GM06990 (cell line): ENCODE data around the gene SPINT2.

Source experiments
- DNase-seq: peaks from one replicate; pipeline ENCODE4 v3.0.0-alpha.2; 2011; ENCODE audit not compliant: insufficient read length; ENCODE audit errors: extremely low read depth
- H3K27me3 ChIP-seq: replicated peaks from 2 replicates; pipeline ENCODE4 v1.6.0; 2011; ENCODE audit warnings: low read length; ENCODE audit not compliant: control insufficient read depth, insufficient read depth
- H3K36me3 ChIP-seq: 2 replicates; pipeline ENCODE4 v1.5.1; 2011; ENCODE audit warnings: low read length; ENCODE audit not compliant: control insufficient read depth, insufficient read depth
- H3K4me3 ChIP-seq: replicated peaks from 2 replicates; pipeline ENCODE4 v1.5.1; 2011; ENCODE audit warnings: low read depth, mild to moderate bottlenecking, control low read depth, low read length
- CTCF ChIP-seq: IDR thresholded peaks from 2 replicates; pipeline ENCODE4 v1.5.1; 2011; ENCODE audit warnings: low read length, control low read depth, mild to moderate bottlenecking, inconsistent platforms; ENCODE audit not compliant: insufficient read depth, poor library complexity, severe bottlenecking

Gene SPINT2

GRCh38 chr19:38309615-38310278 lies 45.4 kb downstream of the SPINT2 start:
- no peak overlapping the region for H3K4me3 ChIP-seq
- peaks cover 10% of the 10 kb centered on the region for H3K36me3 ChIP-seq
- no peaks in the 10 kb centered on the region for H3K27me3 ChIP-seq
- no peak for DNase-seq
- TF ChIP-seq CTCF = no peak

GRCh38 chr19:38310279-38310670 lies 45.9 kb downstream of the SPINT2 start:
- no peak for TF ChIP-seq CTCF
- peaks cover 10% of the 10 kb centered on the region for H3K36me3 ChIP-seq
- no peak overlapping the region for H3K4me3 ChIP-seq
- H3K27me3 ChIP-seq = no peaks in the 10 kb centered on the region
- DNase-seq = no peak

DNA sequence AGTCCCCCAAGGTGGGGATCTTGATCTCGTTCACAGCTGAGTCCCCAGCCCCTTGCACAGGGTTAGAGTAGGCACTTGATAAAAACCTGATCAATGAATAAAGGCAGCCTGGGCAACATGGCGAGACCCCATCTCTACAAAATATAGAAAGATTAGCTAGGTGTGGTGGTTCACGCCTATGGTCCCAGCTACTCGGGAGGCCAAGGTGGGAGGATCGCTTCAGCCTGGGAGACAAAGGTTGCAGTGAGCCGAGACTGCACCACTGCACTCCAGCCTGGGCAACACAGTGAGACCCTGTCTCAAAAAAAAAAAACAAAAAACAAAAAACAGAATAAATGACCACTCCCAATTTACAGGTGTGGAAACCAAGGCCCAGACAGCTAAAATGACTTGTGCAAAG lies 46.6 kb downstream of the SPINT2 start:
- TF ChIP-seq CTCF = no peak
- DNase-seq = no peak
- Histone ChIP-seq H3K27me3 (no peaks in the 10 kb centered on the region), H3K36me3 (peaks cover 10% of the 10 kb centered on the region), H3K4me3 (no peak overlapping the region)

DNA sequence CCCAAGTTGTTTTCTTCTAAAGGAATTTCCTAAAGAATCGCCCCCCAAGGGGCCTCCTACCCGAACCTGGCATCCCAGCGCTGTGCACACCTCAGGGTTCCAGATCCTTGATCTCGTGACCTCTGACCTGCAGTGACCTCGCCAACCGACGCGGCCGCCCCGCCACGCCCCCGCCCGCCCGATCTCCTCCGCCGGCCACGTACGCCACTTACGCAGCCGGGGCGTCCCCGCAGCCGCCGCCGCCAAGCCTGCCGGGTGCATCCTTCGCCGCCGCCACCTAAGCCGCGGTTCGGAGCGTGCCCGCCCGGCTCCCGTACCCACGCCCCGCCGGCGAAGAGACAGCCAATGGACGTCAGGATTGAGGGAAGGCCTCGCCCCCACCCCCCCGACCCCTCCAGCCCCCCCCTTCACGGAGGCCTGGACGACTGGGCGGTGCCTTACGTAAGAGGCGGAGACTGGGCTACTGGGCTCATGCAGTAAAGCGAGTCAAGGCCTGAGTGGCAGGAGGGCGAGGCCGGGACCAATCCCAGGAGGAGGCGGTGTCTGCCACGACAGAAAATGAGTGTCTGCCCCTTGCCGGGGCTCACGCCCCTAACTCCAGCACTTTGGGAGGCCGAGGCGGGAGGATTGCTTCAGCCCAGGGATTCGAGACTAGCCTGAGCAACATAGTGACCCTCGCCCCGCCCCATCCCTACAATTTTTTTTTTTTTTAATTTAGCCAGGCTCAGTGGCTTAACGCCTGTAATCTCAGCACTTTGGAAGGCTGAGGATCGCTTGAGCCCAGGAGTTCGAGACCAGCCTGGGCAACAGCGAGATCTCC lies 51.5 kb downstream of the SPINT2 start, which contains the start of gene YIF1B:
YIF1B (minus strand) TSS at position 291 of the 820 bp plus-strand sequence; CDS start at position 261, 30 bp downstream.
- peak within 1 kb of the TSS; percentile 92 for H3K4me3 ChIP-seq
- TF ChIP-seq CTCF = no peak
- DNase-seq = peak; percentile 95
- no peaks in the 10 kb centered on the region; the same call in 1 of the 2 replicates for H3K27me3 ChIP-seq
- no peaks in the 10 kb centered on the region for H3K36me3 ChIP-seq

GRCh38 chr19:38316477-38317067 lies 52.2 kb downstream of the SPINT2 start:
- no peaks in the 10 kb centered on the region for H3K36me3 ChIP-seq
- no peak for TF ChIP-seq CTCF
- peak overlapping the region; percentile 92 for H3K4me3 ChIP-seq
- no peak for DNase-seq
- no peaks in the 10 kb centered on the region; the same call in 1 of the 2 replicates for H3K27me3 ChIP-seq
